ENCODE data around the gene NISCH. TPM values are rescaled to one million over a fixed set of nuclear protein-coding genes. Genes with fewer than 3 reads are reported as not detected.

The NISCH gene
- total RNA-seq, 1 experiment from 2014 or later = 104 TPM

DNA sequence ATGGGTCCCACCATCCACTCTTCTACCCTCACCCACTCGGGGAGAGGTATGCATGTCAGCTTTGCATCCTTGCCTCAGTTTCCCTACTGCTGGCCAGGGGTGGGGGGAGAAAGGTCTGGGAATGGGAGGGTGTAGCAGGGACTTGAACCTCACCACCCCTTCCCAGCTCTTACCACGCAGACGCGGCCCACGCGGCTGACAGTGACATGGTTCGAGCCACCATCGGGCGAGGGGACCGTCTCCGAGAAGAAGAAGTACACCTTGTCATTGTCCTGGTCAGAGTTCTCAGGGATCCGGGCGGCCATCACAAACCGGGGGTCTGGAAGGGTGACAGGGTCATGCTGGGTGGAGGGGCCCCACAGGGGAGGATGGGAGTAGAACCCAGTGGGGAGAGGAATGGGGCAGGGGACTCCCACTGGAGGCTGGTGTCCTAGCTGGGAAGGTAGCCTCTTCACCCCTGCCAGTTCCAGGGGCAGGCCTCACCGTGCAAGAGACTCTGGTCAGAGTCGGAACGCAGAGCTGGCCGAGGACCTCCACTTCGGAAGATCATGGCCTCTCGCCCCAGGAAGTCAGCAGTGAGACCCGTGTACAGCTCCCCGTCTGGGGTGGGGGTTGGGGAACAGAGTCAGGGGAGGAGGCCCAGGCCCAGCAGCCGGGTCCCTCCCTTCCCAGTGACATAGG is 14.2 kb upstream of the NISCH start:
- Mint-ChIP-seq H3K27ac (no peak overlapping the region), H3K27me3 (ENCODE audit: low read depth) (0 out of 2 replicates have a peak, but pooled peaks cover 2% of the 10 kb centered on the region), H3K9me3 (no peaks in the 10 kb centered on the region), H3K4me1 (peaks cover 4 to 10% of the 10 kb centered on the region in 2 experiments; a peak in 3 of 4 replicates), H3K4me3 (no peak overlapping the region), H3K36me3 (ENCODE audit: insufficient read depth in 1 of 3, low read depth in 3 of 3) (no peaks in the 10 kb centered on the region; a peak in 1 of 7 replicates)
- TF ChIP-seq, protein P1, sequence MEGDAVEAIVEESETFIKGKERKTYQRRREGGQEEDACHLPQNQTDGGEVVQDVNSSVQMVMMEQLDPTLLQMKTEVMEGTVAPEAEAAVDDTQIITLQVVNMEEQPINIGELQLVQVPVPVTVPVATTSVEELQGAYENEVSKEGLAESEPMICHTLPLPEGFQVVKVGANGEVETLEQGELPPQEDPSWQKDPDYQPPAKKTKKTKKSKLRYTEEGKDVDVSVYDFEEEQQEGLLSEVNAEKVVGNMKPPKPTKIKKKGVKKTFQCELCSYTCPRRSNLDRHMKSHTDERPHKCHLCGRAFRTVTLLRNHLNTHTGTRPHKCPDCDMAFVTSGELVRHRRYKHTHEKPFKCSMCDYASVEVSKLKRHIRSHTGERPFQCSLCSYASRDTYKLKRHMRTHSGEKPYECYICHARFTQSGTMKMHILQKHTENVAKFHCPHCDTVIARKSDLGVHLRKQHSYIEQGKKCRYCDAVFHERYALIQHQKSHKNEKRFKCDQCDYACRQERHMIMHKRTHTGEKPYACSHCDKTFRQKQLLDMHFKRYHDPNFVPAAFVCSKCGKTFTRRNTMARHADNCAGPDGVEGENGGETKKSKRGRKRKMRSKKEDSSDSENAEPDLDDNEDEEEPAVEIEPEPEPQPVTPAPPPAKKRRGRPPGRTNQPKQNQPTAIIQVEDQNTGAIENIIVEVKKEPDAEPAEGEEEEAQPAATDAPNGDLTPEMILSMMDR (conservative IDR thresholded peaks at IDR 0.05) = no peak
- Histone ChIP-seq H3K79me2 (ENCODE audit: insufficient read depth, low read length) (no peaks in the 10 kb centered on the region), H3K4me1 (ENCODE audit: insufficient read depth, low read length) (no peaks in the 10 kb centered on the region), H3T11ph (ENCODE audit: low read length) (no peak overlapping the region), H2BK20ac (ENCODE audit: low read depth, low read length, poor library complexity, severe bottlenecking) (no peak overlapping the region), H2BK120ac (ENCODE audit: low read depth, low read length, poor library complexity, severe bottlenecking) (no peak overlapping the region), H3K56ac (ENCODE audit: insufficient read length, low read depth, low read length) (no peak overlapping the region), H3K18ac (ENCODE audit: insufficient read length, low read depth, low read length) (no peak overlapping the region), H4K8ac (replicated peaks; ENCODE audit: insufficient read length, low read depth, low read length) (no peak overlapping the region), H3K9ac (ENCODE audit: extremely low read depth, insufficient read length, low read length) (no peak overlapping the region), H3K14ac (ENCODE audit: insufficient read depth, low read length) (no peak overlapping the region; the same call in 1 of the 2 replicates), H3K79me1 (ENCODE audit: insufficient read depth, low read depth, low read length, poor library complexity, severe bottlenecking) (no peaks in the 10 kb centered on the region), H3K4me2 (ENCODE audit: insufficient read depth, insufficient read length, low read length) (no peak overlapping the region), H4K91ac (ENCODE audit: insufficient read length, low read depth, low read length) (no peak overlapping the region), H2BK15ac (ENCODE audit: low read depth, low read length) (no peak overlapping the region), H3K4ac (ENCODE audit: low read depth, low read length) (no peak overlapping the region), H3K27me3 (ENCODE audit: insufficient read depth, low read length) (no peaks in the 10 kb centered on the region), H3K23me2 (ENCODE audit: insufficient read length, low read depth, low read length, poor library complexity, severe bottlenecking) (no peaks in the 10 kb centered on the region), H2AK5ac (ENCODE audit: insufficient read length, low read length) (no peak overlapping the region), H3K23ac (ENCODE audit: insufficient read length, low read depth, low read length) (no peak overlapping the region), H2AFZ (ENCODE audit: low read length) (no peak overlapping the region), H3K9me3 (ENCODE audit: control insufficient read depth, low read depth, low read length) (no peaks in the 10 kb centered on the region), H3K27ac (ENCODE audit: insufficient read length, low read depth, low read length) (no peak overlapping the region), H2BK12ac (ENCODE audit: insufficient read length, low read depth, low read length) (no peak overlapping the region), H2BK5ac (ENCODE audit: insufficient read length, low read length) (no peak overlapping the region), H4K5ac (ENCODE audit: insufficient read length, low read depth, low read length) (no peak overlapping the region), H4K20me1 (ENCODE audit: control insufficient read depth, insufficient read depth, insufficient read length) (no peaks in the 10 kb centered on the region)
- peak; percentile 23 for DNase-seq
- WGBS (ENCODE audit: extremely low coverage, insufficient read length, low lambda C conversion rate) = no CpG with 5 or more reads among the region's 23 CpGs

Measured in H9 (cell line).